H1 (cell line): ENCODE results near the gene KLK4. TPM values are rescaled to one million over a fixed set of nuclear protein-coding genes. Genes with fewer than 3 reads are reported as not detected.

ENCODE experiments used
- CHD1 ChIP-seq: IDR thresholded peaks from 2 replicates; pipeline ENCODE4 v1.6.1; 2012; ENCODE audit warnings: low read depth, low read length, improper control_type of control experiment
- CREB1 ChIP-seq: IDR thresholded peaks from 2 replicates; pipeline ENCODE4 v1.6.1; 2012; ENCODE audit warnings: inconsistent platforms
- EP300 ChIP-seq, 2 experiments: IDR thresholded peaks; 1 replicate in 1 of 2; 2 replicates in 1 of 2; pipeline ENCODE4 v1.6.1; 2011 to 2012; ENCODE audit warnings: low read depth in 2 of 2, low read length in 2 of 2, mild to moderate bottlenecking in 2 of 2, borderline replicate concordance in 1 of 2, inconsistent platforms in 1 of 2, moderate library complexity in 1 of 2
- FOSL1 ChIP-seq: IDR thresholded peaks from 2 replicates; pipeline ENCODE4 v1.6.1; 2011; ENCODE audit warnings: mild to moderate bottlenecking, low read depth, low read length, moderate library complexity; ENCODE audit not compliant: insufficient read depth
- MAFK ChIP-seq: IDR thresholded peaks from 2 replicates; pipeline ENCODE4 v1.6.1; 2012; ENCODE audit warnings: low read depth, mild to moderate bottlenecking, improper control_type of control experiment, low read length
- NANOG ChIP-seq: IDR thresholded peaks from 2 replicates; pipeline ENCODE4 v1.6.1; 2011; ENCODE audit warnings: low read length, low read depth, mild to moderate bottlenecking, inconsistent platforms; ENCODE audit not compliant: insufficient read depth, poor library complexity, severe bottlenecking
- POU5F1 ChIP-seq: IDR thresholded peaks from 2 replicates; pipeline ENCODE4 v1.6.1; 2011; ENCODE audit warnings: low read depth, mild to moderate bottlenecking, low read length, moderate library complexity
- RFX5 ChIP-seq: IDR thresholded peaks from 2 replicates; pipeline ENCODE4 v1.6.1; 2011; ENCODE audit warnings: low read depth, low read length, improper control_type of control experiment, borderline replicate concordance
- SP1 ChIP-seq: IDR thresholded peaks from 2 replicates; pipeline ENCODE4 v1.6.1; 2011; ENCODE audit warnings: low read depth, low read length
- SRF ChIP-seq: IDR thresholded peaks from 2 replicates; pipeline ENCODE4 v1.6.1; 2011; ENCODE audit warnings: mild to moderate bottlenecking, low read depth, low read length, moderate library complexity
- SUZ12 ChIP-seq: fragments of 200-600 bp; sonication (generic); IDR thresholded peaks from 2 replicates; pipeline ENCODE4 v1.6.1; 2012; ENCODE audit warnings: mild to moderate bottlenecking, inconsistent platforms, low read length, moderate library complexity, mixed read lengths
- polyA plus RNA-seq, 7 experiments: library from polyadenylated mRNA; depleted of rRNA in 3 of 7; stranded (reverse) in 5 of 7; unstranded in 2 of 7; fragments of >200 nt in 5 of 7; fragments of 200-250 nt in 2 of 7; gene quantifications; 1 replicate in 5 of 7; 2 replicates in 1 of 7; 4 replicates in 1 of 7; pipeline versions ENCODE4 v1.2.1 to v1.2.3, GENCODE V29; 2011 to 2013; ENCODE audit warnings: missing spikeins in 2 of 7, mixed read lengths in 2 of 7
- total RNA-seq: library from RNA; stranded (reverse); fragmentation: NEBNext Ultra II Directional; extraction: Animal tissue kit (Norgen Biotek cat#: 25700); gene quantifications from 2 replicates; pipeline ENCODE4 v1.2.1, GENCODE V29; 2021
- TF ChIP-seq, protein P1 (sequence below): fragments of 300-600 bp; sonication (generic); IDR thresholded peaks from 2 replicates; pipeline ENCODE4 v1.7.1; 2012; ENCODE audit warnings: low read length, moderate library complexity, mild to moderate bottlenecking, inconsistent platforms; ENCODE audit not compliant: insufficient replicate concordance

KLK4 gene
- total and polyA plus RNA-seq, 2 of the 8 experiments (the other 6 are each of a cell fraction or from before 2014, with no cell fraction given) = 0.44 TPM; not detected in 1

DNA sequence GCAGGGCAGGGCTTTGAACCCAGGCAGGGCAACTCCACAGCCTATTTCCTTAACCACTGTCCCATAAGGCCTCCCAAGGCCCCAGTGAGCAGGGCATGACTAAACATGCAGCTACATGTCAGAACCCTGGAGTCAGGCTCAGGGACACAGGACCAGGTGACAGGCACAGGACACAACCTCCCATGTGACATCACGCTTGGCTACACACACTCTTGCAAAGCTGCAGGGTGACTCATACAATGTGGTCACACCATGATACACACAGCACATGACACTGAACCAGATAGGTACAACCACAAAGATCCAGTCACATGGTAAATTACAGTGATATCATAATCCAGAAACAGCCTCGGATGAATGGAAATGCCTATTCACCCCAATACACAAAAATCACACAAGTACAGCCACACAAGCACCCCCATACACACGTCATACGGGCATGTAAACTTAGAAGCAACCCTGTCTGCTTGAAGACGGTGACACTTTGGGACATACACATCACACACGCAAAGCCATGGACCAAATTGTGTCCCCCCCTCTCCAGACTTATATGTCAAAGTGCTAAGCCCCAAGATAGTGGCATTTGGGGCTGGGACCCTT is 14.5 kb downstream of the KLK4 start (continued):
- TF ChIP-seq, protein P1, sequence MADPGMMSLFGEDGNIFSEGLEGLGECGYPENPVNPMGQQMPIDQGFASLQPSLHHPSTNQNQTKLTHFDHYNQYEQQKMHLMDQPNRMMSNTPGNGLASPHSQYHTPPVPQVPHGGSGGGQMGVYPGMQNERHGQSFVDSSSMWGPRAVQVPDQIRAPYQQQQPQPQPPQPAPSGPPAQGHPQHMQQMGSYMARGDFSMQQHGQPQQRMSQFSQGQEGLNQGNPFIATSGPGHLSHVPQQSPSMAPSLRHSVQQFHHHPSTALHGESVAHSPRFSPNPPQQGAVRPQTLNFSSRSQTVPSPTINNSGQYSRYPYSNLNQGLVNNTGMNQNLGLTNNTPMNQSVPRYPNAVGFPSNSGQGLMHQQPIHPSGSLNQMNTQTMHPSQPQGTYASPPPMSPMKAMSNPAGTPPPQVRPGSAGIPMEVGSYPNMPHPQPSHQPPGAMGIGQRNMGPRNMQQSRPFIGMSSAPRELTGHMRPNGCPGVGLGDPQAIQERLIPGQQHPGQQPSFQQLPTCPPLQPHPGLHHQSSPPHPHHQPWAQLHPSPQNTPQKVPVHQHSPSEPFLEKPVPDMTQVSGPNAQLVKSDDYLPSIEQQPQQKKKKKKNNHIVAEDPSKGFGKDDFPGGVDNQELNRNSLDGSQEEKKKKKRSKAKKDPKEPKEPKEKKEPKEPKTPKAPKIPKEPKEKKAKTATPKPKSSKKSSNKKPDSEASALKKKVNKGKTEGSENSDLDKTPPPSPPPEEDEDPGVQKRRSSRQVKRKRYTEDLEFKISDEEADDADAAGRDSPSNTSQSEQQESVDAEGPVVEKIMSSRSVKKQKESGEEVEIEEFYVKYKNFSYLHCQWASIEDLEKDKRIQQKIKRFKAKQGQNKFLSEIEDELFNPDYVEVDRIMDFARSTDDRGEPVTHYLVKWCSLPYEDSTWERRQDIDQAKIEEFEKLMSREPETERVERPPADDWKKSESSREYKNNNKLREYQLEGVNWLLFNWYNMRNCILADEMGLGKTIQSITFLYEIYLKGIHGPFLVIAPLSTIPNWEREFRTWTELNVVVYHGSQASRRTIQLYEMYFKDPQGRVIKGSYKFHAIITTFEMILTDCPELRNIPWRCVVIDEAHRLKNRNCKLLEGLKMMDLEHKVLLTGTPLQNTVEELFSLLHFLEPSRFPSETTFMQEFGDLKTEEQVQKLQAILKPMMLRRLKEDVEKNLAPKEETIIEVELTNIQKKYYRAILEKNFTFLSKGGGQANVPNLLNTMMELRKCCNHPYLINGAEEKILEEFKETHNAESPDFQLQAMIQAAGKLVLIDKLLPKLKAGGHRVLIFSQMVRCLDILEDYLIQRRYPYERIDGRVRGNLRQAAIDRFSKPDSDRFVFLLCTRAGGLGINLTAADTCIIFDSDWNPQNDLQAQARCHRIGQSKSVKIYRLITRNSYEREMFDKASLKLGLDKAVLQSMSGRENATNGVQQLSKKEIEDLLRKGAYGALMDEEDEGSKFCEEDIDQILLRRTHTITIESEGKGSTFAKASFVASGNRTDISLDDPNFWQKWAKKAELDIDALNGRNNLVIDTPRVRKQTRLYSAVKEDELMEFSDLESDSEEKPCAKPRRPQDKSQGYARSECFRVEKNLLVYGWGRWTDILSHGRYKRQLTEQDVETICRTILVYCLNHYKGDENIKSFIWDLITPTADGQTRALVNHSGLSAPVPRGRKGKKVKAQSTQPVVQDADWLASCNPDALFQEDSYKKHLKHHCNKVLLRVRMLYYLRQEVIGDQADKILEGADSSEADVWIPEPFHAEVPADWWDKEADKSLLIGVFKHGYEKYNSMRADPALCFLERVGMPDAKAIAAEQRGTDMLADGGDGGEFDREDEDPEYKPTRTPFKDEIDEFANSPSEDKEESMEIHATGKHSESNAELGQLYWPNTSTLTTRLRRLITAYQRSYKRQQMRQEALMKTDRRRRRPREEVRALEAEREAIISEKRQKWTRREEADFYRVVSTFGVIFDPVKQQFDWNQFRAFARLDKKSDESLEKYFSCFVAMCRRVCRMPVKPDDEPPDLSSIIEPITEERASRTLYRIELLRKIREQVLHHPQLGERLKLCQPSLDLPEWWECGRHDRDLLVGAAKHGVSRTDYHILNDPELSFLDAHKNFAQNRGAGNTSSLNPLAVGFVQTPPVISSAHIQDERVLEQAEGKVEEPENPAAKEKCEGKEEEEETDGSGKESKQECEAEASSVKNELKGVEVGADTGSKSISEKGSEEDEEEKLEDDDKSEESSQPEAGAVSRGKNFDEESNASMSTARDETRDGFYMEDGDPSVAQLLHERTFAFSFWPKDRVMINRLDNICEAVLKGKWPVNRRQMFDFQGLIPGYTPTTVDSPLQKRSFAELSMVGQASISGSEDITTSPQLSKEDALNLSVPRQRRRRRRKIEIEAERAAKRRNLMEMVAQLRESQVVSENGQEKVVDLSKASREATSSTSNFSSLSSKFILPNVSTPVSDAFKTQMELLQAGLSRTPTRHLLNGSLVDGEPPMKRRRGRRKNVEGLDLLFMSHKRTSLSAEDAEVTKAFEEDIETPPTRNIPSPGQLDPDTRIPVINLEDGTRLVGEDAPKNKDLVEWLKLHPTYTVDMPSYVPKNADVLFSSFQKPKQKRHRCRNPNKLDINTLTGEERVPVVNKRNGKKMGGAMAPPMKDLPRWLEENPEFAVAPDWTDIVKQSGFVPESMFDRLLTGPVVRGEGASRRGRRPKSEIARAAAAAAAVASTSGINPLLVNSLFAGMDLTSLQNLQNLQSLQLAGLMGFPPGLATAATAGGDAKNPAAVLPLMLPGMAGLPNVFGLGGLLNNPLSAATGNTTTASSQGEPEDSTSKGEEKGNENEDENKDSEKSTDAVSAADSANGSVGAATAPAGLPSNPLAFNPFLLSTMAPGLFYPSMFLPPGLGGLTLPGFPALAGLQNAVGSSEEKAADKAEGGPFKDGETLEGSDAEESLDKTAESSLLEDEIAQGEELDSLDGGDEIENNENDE = no peak
- no peak for TF ChIP-seq FOSL1
- TF ChIP-seq SP1 = no peak
- no peak for TF ChIP-seq SRF
- TF ChIP-seq MAFK = no peak
- no peak for TF ChIP-seq POU5F1
- TF ChIP-seq CREB1 = no peak
- TF ChIP-seq NANOG = no peak
- TF ChIP-seq SUZ12 = no peak
- TF ChIP-seq EP300 (IDR thresholded peaks at IDR 0.05; ENCODE audit: borderline replicate concordance in 1 of 2, low read depth in 2 of 2, low read length in 2 of 2) = no peak
- no peak for TF ChIP-seq CHD1
- TF ChIP-seq RFX5 = no peak
